ENCODE data around the gene IL17RB.

IL17RB gene

DNA sequence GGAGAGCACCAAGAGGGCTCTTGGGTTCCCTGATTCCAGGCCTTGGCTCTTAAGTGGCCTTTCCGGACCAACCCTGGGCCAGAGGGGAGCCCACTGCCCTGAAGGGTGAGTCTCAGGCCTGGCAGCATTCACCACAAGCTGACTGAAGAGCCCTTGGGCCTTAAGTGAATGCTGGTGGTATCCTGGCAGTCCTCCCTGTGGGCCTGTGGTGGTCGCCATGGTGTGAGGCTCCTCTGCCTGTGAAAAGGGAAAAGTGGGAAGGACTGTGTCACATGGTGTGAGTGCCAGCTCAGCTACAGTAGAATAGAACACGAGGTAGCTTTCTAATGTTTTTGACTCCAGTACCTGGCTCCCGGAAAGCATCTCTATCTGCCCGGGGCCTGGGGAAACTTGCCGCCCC is 15.4 kb upstream of the IL17RB start:
- Histone ChIP-seq H3F3A (ENCODE audit: control insufficient read depth, insufficient read depth) (no peaks in the 10 kb centered on the region), H3K9me2 (replicated peaks; ENCODE audit: control insufficient read depth, low read length) (no peaks in the 10 kb centered on the region), H3K36me3 (ENCODE audit: control insufficient read depth, low read length) (no peaks in the 10 kb centered on the region), H3K9me3 (ENCODE audit: control insufficient read depth, insufficient read depth, low read length) (no peaks in the 10 kb centered on the region), H3K79me2 (ENCODE audit: control insufficient read depth, low read length) (no peaks in the 10 kb centered on the region), H3K27me3 (ENCODE audit: control insufficient read depth, low read length) (no peaks in the 10 kb centered on the region; the same call in 1 of the 2 replicates), H3K4me2 (ENCODE audit: low read length) (no peak overlapping the region), H3K4me1 (ENCODE audit: control insufficient read depth, low read length) (no peaks in the 10 kb centered on the region), H3K4me3 (ENCODE audit: low read length) (no peak overlapping the region), H4K20me1 (ENCODE audit: control insufficient read depth, insufficient read depth, low read depth, low read length) (no peaks in the 10 kb centered on the region), H3K27ac (ENCODE audit: low read depth, low read length) (no peak overlapping the region)
- TF ChIP-seq CTCF (IDR thresholded peaks at IDR 0.05; ENCODE audit: low read depth, low read length, poor library complexity, severe bottlenecking) (no peak), EZH2phosphoT487 (IDR thresholded peaks at IDR 0.05; ENCODE audit: borderline replicate concordance, low read length) (no peak)

- no peaks in the 10 kb centered on the region for H3K9me3 ChIP-seq (ENCODE audit: control insufficient read depth, insufficient read depth, low read length)
- H3K36me3 ChIP-seq (ENCODE audit: control insufficient read depth, low read length), result no peaks in the 10 kb centered on the region
- no peaks in the 10 kb centered on the region for H3K79me2 ChIP-seq (ENCODE audit: control insufficient read depth, low read length)
- no peak overlapping the region for H3K4me3 ChIP-seq (ENCODE audit: low read length)
- TF ChIP-seq CTCF (IDR thresholded peaks at IDR 0.05; ENCODE audit: low read depth, low read length, poor library complexity, severe bottlenecking), result no peak
- no peak for TF ChIP-seq EZH2phosphoT487 (IDR thresholded peaks at IDR 0.05; ENCODE audit: borderline replicate concordance, low read length)
- no peak overlapping the region for H3K27ac ChIP-seq (ENCODE audit: low read depth, low read length)
- H3K4me1 ChIP-seq (ENCODE audit: control insufficient read depth, low read length), result no peaks in the 10 kb centered on the region
- no peaks in the 10 kb centered on the region for H3F3A ChIP-seq (ENCODE audit: control insufficient read depth, insufficient read depth)
- H3K27me3 ChIP-seq (ENCODE audit: control insufficient read depth, low read length), result no peaks in the 10 kb centered on the region
- no peaks in the 10 kb centered on the region for H3K9me2 ChIP-seq (replicated peaks; ENCODE audit: control insufficient read depth, low read length)
- no peaks in the 10 kb centered on the region for H4K20me1 ChIP-seq (ENCODE audit: control insufficient read depth, insufficient read depth, low read depth, low read length)
- H3K4me2 ChIP-seq (ENCODE audit: low read length), result no peak overlapping the region
These were observed 13.2 kb upstream of the IL17RB start for GRCh38 chr3:53833053-53833645.

DNA sequence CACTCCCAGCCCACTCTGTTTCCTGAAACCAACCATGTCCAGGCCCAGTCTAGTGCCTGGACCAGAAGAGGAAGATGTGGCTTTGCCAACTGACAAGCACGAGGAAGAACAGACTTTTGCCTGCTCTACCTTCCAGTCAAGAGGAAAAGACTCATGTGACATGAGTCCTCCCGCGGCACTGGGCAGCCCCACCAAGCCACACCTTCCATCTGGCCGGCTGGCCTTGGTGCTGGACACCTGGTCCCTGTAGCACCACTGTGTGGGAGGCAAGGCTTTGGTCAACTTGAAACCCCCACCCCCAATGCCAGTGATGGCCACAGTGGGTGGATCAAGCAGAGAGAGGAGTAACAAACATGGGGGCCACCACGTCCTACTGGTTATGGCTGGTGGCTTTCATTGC is 12.7 kb upstream of the IL17RB start:
- H3K9me3 ChIP-seq (ENCODE audit: control insufficient read depth, insufficient read depth, low read length), result no peaks in the 10 kb centered on the region
- H4K20me1 ChIP-seq (ENCODE audit: control insufficient read depth, insufficient read depth, low read depth, low read length), result no peaks in the 10 kb centered on the region
- H3K27ac ChIP-seq (ENCODE audit: low read depth, low read length), result no peak overlapping the region
- H3K4me3 ChIP-seq (ENCODE audit: low read length), result no peak overlapping the region
- H3K36me3 ChIP-seq (ENCODE audit: control insufficient read depth, low read length), result no peaks in the 10 kb centered on the region
- H3F3A ChIP-seq (ENCODE audit: control insufficient read depth, insufficient read depth), result no peaks in the 10 kb centered on the region
- no peaks in the 10 kb centered on the region for H3K4me1 ChIP-seq (ENCODE audit: control insufficient read depth, low read length)
- H3K27me3 ChIP-seq (ENCODE audit: control insufficient read depth, low read length), result no peaks in the 10 kb centered on the region
- H3K79me2 ChIP-seq (ENCODE audit: control insufficient read depth, low read length), result no peaks in the 10 kb centered on the region
- no peak overlapping the region for H3K4me2 ChIP-seq (ENCODE audit: low read length)
- H3K9me2 ChIP-seq (replicated peaks; ENCODE audit: control insufficient read depth, low read length), result no peaks in the 10 kb centered on the region
- no peak for TF ChIP-seq CTCF (IDR thresholded peaks at IDR 0.05; ENCODE audit: low read depth, low read length, poor library complexity, severe bottlenecking)
- no peak for TF ChIP-seq EZH2phosphoT487 (IDR thresholded peaks at IDR 0.05; ENCODE audit: borderline replicate concordance, low read length)

All from DOHH2 (cell line).